GM12878 (cell line): ENCODE data around the gene CLDN7. TPM values are rescaled to one million over a fixed set of nuclear protein-coding genes. Genes with fewer than 3 reads are reported as not detected.

Experiments used
- ATAC-seq: fragments of 200-7000 bp; cut with Tn5 transposase; 3 replicates; pipeline ENCODE4 v1.9.1; 2020; ENCODE audit warnings: mild to moderate bottlenecking, moderate library complexity
- BruUV-seq: library from RNA; stranded (reverse); fragments of 400-500 nt; replicated peaks from 2 replicates; lab custom pipeline; 2021; lab: Mats Ljungman, UMichigan
- CTCF ChIA-PET: fragments of 300-600 bp; sonication (Branson Sonifier 250); formaldehyde crosslinking; extraction: SDS; loops from one replicate; lab custom pipeline; 2021; ENCODE audit warnings: inconsistent platforms; lab: Yijun Ruan, JAX
- POLR2A ChIA-PET: fragments of 350-600 bp; formaldehyde crosslinking; extraction: SDS; loops from one replicate; lab custom pipeline; 2021; ENCODE audit warnings: inconsistent platforms; lab: Charles Lee
- RAD21 ChIA-PET: fragments of 300-600 bp; sonication (Branson Sonifier 250); formaldehyde crosslinking; loops from one replicate; lab custom pipeline; 2023; ENCODE audit warnings: antibody characterized with exemption; ENCODE audit not compliant: unreplicated experiment; lab: Charles Lee
- SMC1A ChIA-PET: fragments of 300-600 bp; sonication (Branson Sonifier 250); formaldehyde crosslinking; loops from one replicate; lab custom pipeline; 2023; ENCODE audit not compliant: unreplicated experiment, uncharacterized antibody; lab: Charles Lee
- DNase-seq: peaks from one replicate; pipeline ENCODE4 v3.0.0-alpha.2; 2011; ENCODE audit warnings: low read depth, low spot score
- FAIRE-seq: peaks from 3 replicates; lab custom pipeline; 2011; peaks lifted over from hg19 to GRCh38; lab: Jason Lieb, UNC
- H2AFZ ChIP-seq: 2 replicates; pipeline ENCODE4 v1.6.0; 2011; ENCODE audit warnings: low read depth, low read length, control low read depth; ENCODE audit not compliant: control insufficient read depth
- H3K27ac ChIP-seq: 2 replicates; pipeline ENCODE4 v1.5.1; 2011; ENCODE audit warnings: control low read depth; ENCODE audit not compliant: control insufficient read depth, insufficient read depth
- H3K27me3 ChIP-seq, 2 experiments: replicated peaks in 1 of 2; 2 replicates each; pipeline versions ENCODE4 v1.6.0 to v1.6.1; 2011; ENCODE audit warnings: low read length in 1 of 2; ENCODE audit not compliant: control insufficient read depth in 2 of 2, insufficient read depth in 2 of 2
- H3K36me3 ChIP-seq, 2 experiments: 2 replicates each; pipeline ENCODE4 v1.5.1; 2011; ENCODE audit warnings: low read length in 1 of 2; ENCODE audit not compliant: control insufficient read depth in 2 of 2, insufficient read depth in 2 of 2
- H3K4me1 ChIP-seq: 2 replicates; pipeline ENCODE4 v1.6.1; 2011; ENCODE audit warnings: mild to moderate bottlenecking, low read length, moderate library complexity, mixed read lengths; ENCODE audit not compliant: control insufficient read depth, insufficient read depth
- H3K4me2 ChIP-seq: 2 replicates; pipeline ENCODE4 v1.6.0; 2011; ENCODE audit warnings: control low read depth; ENCODE audit not compliant: control insufficient read depth, insufficient read depth
- H3K4me3 ChIP-seq: fragments of 200-600 bp; sonication (generic); 2 replicates; pipeline ENCODE4 v1.5.1; 2016
- H3K79me2 ChIP-seq: 2 replicates; pipeline ENCODE4 v1.6.0; 2011; ENCODE audit warnings: low read length; ENCODE audit not compliant: control insufficient read depth, insufficient read depth
- H3K9ac ChIP-seq: 2 replicates; pipeline ENCODE4 v1.8.0; 2011; ENCODE audit warnings: low read length, control low read depth, mixed read lengths; ENCODE audit not compliant: control insufficient read depth, insufficient read depth
- H3K9me3 ChIP-seq: replicated peaks from 3 replicates; pipeline ENCODE4 v1.5.1; 2011; ENCODE audit warnings: mild to moderate bottlenecking, low read length; ENCODE audit not compliant: control insufficient read depth, insufficient read depth
- H4K20me1 ChIP-seq: 2 replicates; pipeline ENCODE4 v1.6.0; 2011; ENCODE audit not compliant: control insufficient read depth, insufficient read depth
- BRCA1 ChIP-seq: IDR thresholded peaks from 2 replicates; pipeline ENCODE4 v1.6.1; 2011; ENCODE audit warnings: low read depth, low read length, improper control_type of control experiment
- CEBPB ChIP-seq, 2 experiments: fragments of 150-350 bp in 1 of 2; IDR thresholded peaks; 2 replicates each; pipeline ENCODE4 v1.6.1; 2012 to 2014; ENCODE audit warnings: low read depth in 2 of 2, low read length in 2 of 2, borderline replicate concordance in 1 of 2, inconsistent platforms in 1 of 2
- ETV6 ChIP-seq, 2 experiments: fragments of 450-650 bp in 1 of 2; IDR thresholded peaks in 1 of 2; conservative IDR thresholded peaks in 1 of 2; 2 replicates each; pipeline ENCODE4 v1.6.1; 2014; ENCODE audit warnings: antibody characterized with exemption in 1 of 2, borderline replicate concordance in 1 of 2, low read depth in 1 of 2, mild to moderate bottlenecking in 1 of 2, moderate library complexity in 1 of 2
- KLF5 ChIP-seq: fragments of 450-650 bp; IDR thresholded peaks from 2 replicates; pipeline ENCODE4 v1.6.1; 2014; ENCODE audit warnings: mild to moderate bottlenecking; ENCODE audit not compliant: partially characterized antibody
- MAX ChIP-seq: IDR thresholded peaks from 2 replicates; pipeline ENCODE4 v1.6.1; 2012; ENCODE audit warnings: low read depth, low read length, improper control_type of control experiment
- NBN ChIP-seq: fragments of 450-650 bp; IDR thresholded peaks from 2 replicates; pipeline ENCODE4 v1.6.1; 2016
- NR2F1 ChIP-seq: fragments of 450-650 bp; conservative IDR thresholded peaks from 2 replicates; pipeline ENCODE4 v1.6.1; 2017; ENCODE audit warnings: mild to moderate bottlenecking
- NRF1 ChIP-seq: conservative IDR thresholded peaks from 2 replicates; pipeline ENCODE4 v1.6.1; 2011; ENCODE audit warnings: mild to moderate bottlenecking, low read depth, low read length, improper control_type of control experiment
- PAX5 ChIP-seq: IDR thresholded peaks from 2 replicates; pipeline ENCODE4 v1.6.1; 2011; ENCODE audit warnings: low read depth, low read length, borderline replicate concordance
- PAX8 ChIP-seq: fragments of 450-650 bp; IDR thresholded peaks from 2 replicates; pipeline ENCODE4 v1.6.1; 2017; ENCODE audit warnings: mild to moderate bottlenecking, moderate library complexity
- PKNOX1 ChIP-seq: fragments of 450-650 bp; IDR thresholded peaks from 2 replicates; pipeline ENCODE4 v1.6.1; 2016; ENCODE audit warnings: mild to moderate bottlenecking
- RAD51 ChIP-seq: fragments of 450-650 bp; IDR thresholded peaks from 2 replicates; pipeline ENCODE4 v1.6.1; 2016; ENCODE audit warnings: moderate library complexity, mild to moderate bottlenecking, inconsistent platforms
- SIN3A ChIP-seq: IDR thresholded peaks from 2 replicates; pipeline ENCODE4 v1.6.1; 2012; ENCODE audit warnings: low read depth, low read length, improper control_type of control experiment
- SIX5 ChIP-seq: IDR thresholded peaks from 2 replicates; pipeline ENCODE4 v1.6.1; 2011; ENCODE audit warnings: mild to moderate bottlenecking, low read depth, low read length, moderate library complexity; ENCODE audit not compliant: severe bottlenecking
- SREBF1 ChIP-seq: IDR thresholded peaks from 2 replicates; pipeline ENCODE4 v1.6.1; 2012; ENCODE audit warnings: mild to moderate bottlenecking, low read length
- TARDBP ChIP-seq: IDR thresholded peaks from 2 replicates; pipeline ENCODE4 v1.6.1; 2016; ENCODE audit warnings: borderline replicate concordance
- YBX1 ChIP-seq: fragments of 450-650 bp; IDR thresholded peaks from 2 replicates; pipeline ENCODE4 v1.6.1; 2016; ENCODE audit warnings: antibody characterized with exemption
- ZBED1 ChIP-seq: IDR thresholded peaks from 2 replicates; pipeline ENCODE4 v1.6.1; 2016; ENCODE audit warnings: borderline replicate concordance
- WGBS: methylation state at CpG from one replicate; pipeline ENCODE4 v1.1.6; 2016; ENCODE audit warnings: low lambda C conversion rate; ENCODE audit not compliant: insufficient replicate concordance, insufficient coverage; ENCODE audit errors: missing lambda C conversion rate; 5-methylcytosine and 5-hydroxymethylcytosine counted together
- in situ Hi-C: fragments of 300-500 bp; cut with MboI; formaldehyde crosslinking; loops from 9 replicates; pipeline ENCODE4 v1.14.3; 2018; ENCODE audit warnings: mixed read lengths
- intact Hi-C: fragments of 100-400 bp; cut with micrococcal nuclease; formaldehyde crosslinking; loops from one replicate; pipeline ENCODE4 v1.14.2; 2022; ENCODE audit not compliant: unreplicated experiment
- polyA plus RNA-seq, 11 experiments: library from polyadenylated mRNA; depleted of rRNA in 4 of 11; unstranded in 6 of 11; stranded (reverse) in 5 of 11; fragments of >200 nt; fragmentation: Nextera tagmentation in 4 of 11; fragmentation: Illumina TruSeq in 1 of 11; extraction: Ambion mirVana in 4 of 11; extraction: Trizol in 1 of 11; gene quantifications; 1 replicate in 1 of 11; 2 replicates in 10 of 11; pipeline versions ENCODE4 v1.2.1 to v1.2.3, GENCODE V29; 2011 to 2016; ENCODE audit warnings: inconsistent platforms in 2 of 11, missing spikeins in 2 of 11, low read depth in 1 of 11
- total RNA-seq, 4 experiments: library from RNA; depleted of rRNA in 3 of 4; stranded (reverse); fragments of >200 nt in 3 of 4; fragmentation: Illumina TruSeq in 1 of 4; extraction: Trizol in 1 of 4; gene quantifications; 2 replicates each; pipeline versions ENCODE4 v1.2.1 to v1.2.3, GENCODE V29; 2013 to 2021
- TF ChIP-seq, protein P1 (sequence below): fragments of 450-650 bp; IDR thresholded peaks from 2 replicates; pipeline ENCODE4 v1.6.1; 2017; ENCODE audit warnings: borderline replicate concordance
- TF ChIP-seq, protein P2 (sequence below): fragments of 450-650 bp; IDR thresholded peaks from 2 replicates; pipeline ENCODE4 v1.6.1; 2018; ENCODE audit warnings: borderline replicate concordance, mild to moderate bottlenecking; ENCODE audit not compliant: partially characterized antibody

The CLDN7 gene
- total and polyA plus RNA-seq, 10 of the 15 experiments (the other 5 are each of a cell fraction or from before 2014, with no cell fraction given) = 0.19 to 1.3 (median 0.36) TPM; not detected in 5

DNA sequence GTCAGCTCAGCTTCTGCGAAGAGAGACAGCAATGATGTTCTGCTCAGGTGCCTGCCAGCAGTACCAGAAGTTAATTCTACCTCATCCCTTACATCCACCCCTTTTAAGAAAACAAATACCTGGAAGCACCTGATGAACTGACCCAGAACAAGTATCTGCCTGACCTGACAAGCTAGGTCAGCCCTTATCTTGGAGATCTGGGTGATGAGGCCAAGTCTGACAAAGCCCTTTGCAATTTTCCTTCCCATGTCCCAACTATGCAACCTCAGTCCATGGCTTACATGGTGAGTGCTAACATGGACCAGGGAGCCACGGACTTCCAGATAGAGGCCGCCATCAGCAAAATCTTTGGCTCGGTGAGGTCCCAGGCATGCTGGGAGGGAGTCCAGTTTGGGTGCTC lies 38.9 kb downstream of the CLDN7 start (continued):
- TF ChIP-seq, protein P1, sequence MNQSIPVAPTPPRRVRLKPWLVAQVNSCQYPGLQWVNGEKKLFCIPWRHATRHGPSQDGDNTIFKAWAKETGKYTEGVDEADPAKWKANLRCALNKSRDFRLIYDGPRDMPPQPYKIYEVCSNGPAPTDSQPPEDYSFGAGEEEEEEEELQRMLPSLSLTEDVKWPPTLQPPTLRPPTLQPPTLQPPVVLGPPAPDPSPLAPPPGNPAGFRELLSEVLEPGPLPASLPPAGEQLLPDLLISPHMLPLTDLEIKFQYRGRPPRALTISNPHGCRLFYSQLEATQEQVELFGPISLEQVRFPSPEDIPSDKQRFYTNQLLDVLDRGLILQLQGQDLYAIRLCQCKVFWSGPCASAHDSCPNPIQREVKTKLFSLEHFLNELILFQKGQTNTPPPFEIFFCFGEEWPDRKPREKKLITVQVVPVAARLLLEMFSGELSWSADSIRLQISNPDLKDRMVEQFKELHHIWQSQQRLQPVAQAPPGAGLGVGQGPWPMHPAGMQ = no peak
- TF ChIP-seq MAX (no peak), PAX8 (no peak), BRCA1 (no peak), ETV6 (conservative IDR thresholded peaks at IDR 0.05 in 1 of 2, IDR thresholded peaks at IDR 0.05 in 1 of 2; ENCODE audit: borderline replicate concordance in 1 of 2, low read depth in 1 of 2) (no peak), PKNOX1 (no peak)

DNA sequence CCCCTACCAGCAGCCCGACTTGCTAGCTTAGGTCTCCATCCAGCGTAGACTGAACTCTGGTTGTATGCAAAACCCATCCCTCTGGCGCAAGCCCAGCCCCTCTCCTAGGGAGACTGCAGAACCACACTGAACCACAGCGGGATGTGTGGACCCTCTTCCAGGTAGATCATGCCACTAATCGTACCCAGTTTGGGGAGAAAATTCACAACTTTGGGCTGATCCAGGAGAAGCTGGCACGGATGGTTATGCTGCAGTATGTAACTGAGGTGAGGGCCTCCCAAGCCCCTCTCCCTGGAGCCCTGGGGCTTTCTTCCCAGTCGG lies 39.3 kb downstream of the CLDN7 start:
- WGBS = 84% methylated on average over 7 of the region's 7 CpGs
- H3K9ac ChIP-seq = no peak overlapping the region
- no peak overlapping the region for H3K27ac ChIP-seq
- CTCF ChIA-PET = no interaction called here
- in situ Hi-C loops = no loop called here
- no TSS peak for BruUV-seq
- intact Hi-C loops = no loop called here
- H3K79me2 ChIP-seq = peaks cover 14% of the 10 kb centered on the region
- SMC1A ChIA-PET = no interaction called here
- H2AFZ ChIP-seq = no peak overlapping the region
- H3K9me3 ChIP-seq = no peaks in the 10 kb centered on the region
- no peaks in the 10 kb centered on the region for H3K27me3 ChIP-seq
- no peak for FAIRE-seq
- RAD21 ChIA-PET = no interaction called here
- H3K4me1 ChIP-seq = peaks cover 7% of the 10 kb centered on the region
- no peak overlapping the region for H3K4me2 ChIP-seq
- POLR2A ChIA-PET = interaction anchor here (1.2 to 5.9 kb wide), 2 partner anchors 11 to 18 kb away, joined by 3 to 60 read pairs; partner anchors contain the start of gene DVL2
- no peaks in the 10 kb centered on the region for H4K20me1 ChIP-seq
- no peak overlapping the region for H3K4me3 ChIP-seq
- DNase-seq = no peak
- peaks cover 16 to 25% of the 10 kb centered on the region in 2 experiments for H3K36me3 ChIP-seq
- ATAC-seq = no peak
- no peak for TF ChIP-seq YBX1
- TF ChIP-seq NBN = no peak
- no peak for TF ChIP-seq SIX5
- no peak for TF ChIP-seq CEBPB (IDR thresholded peaks at IDR 0.05; ENCODE audit: borderline replicate concordance in 1 of 2, low read depth in 2 of 2, low read length in 2 of 2)
- TF ChIP-seq MAX = no peak
- no peak for TF ChIP-seq SREBF1
- no peak for TF ChIP-seq KLF5
- TF ChIP-seq, protein P2, sequence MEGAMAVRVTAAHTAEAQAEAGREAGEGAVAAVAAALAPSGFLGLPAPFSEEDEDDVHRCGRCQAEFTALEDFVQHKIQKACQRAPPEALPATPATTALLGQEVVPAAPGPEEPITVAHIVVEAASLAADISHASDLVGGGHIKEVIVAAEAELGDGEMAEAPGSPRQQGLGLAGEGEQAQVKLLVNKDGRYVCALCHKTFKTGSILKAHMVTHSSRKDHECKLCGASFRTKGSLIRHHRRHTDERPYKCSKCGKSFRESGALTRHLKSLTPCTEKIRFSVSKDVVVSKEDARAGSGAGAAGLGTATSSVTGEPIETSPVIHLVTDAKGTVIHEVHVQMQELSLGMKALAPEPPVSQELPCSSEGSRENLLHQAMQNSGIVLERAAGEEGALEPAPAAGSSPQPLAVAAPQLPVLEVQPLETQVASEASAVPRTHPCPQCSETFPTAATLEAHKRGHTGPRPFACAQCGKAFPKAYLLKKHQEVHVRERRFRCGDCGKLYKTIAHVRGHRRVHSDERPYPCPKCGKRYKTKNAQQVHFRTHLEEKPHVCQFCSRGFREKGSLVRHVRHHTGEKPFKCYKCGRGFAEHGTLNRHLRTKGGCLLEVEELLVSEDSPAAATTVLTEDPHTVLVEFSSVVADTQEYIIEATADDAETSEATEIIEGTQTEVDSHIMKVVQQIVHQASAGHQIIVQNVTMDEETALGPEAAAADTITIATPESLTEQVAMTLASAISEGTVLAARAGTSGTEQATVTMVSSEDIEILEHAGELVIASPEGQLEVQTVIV = no peak
- TF ChIP-seq NR2F1 = no peak
- no peak for TF ChIP-seq SIN3A
- no peak for TF ChIP-seq NRF1
- TF ChIP-seq TARDBP = no peak
- no peak for TF ChIP-seq PAX5
- TF ChIP-seq RAD51 = no peak
- TF ChIP-seq ZBED1 = no peak
